D721Med (cell line): ENCODE measurements around the gene DIPK1A.

Source experiments
- DNase-seq: peaks from one replicate; pipeline ENCODE4 v3.0.0; 2011; ENCODE audit warnings: low spot score; ENCODE audit not compliant: insufficient read length
- FAIRE-seq: peaks from 2 replicates; lab custom pipeline; 2011; peaks lifted over from hg19 to GRCh38; lab: Jason Lieb, UNC
- TF ChIP-seq, protein P1 (sequence below): IDR thresholded peaks from 2 replicates; pipeline ENCODE4 v1.5.1; 2012; ENCODE audit warnings: mild to moderate bottlenecking, control low read depth; ENCODE audit not compliant: insufficient read depth; ENCODE audit errors: missing control alignments

Gene DIPK1A

DNA sequence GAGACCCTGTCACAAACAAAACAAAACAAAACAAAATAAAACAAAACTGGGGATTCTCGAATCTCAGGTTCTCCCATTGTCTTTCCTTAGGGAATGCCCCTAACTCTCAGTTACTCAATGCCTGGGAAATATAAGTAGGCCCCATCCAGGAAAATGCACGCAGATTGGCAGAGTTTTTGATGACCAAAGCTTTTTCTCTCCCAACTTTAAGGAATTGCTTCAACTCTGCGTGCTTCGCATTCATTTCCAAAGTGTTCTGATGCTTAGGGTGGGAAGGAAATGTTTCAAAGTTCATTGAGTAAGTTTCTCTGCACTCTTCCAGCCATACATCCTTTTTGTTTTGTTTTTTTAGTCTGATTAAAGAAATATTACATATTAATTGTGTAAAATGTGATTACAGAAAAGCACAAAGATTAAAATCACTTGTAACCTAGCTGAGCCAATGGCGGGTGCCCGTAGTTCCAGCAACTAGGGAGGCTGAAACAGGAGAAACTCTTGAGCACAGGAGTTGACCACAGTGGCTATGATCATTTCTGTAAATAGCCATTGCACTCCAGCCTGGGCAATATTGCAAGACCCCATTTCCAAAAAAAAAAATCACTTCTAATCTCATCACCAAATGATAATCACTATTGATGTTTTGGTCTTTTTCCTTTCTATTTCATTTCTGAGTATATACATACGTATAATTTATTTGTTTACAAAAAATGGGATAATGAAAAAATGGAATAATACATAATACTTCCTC is 157.9 kb downstream of the DIPK1A start:
- FAIRE-seq (no peak), DNase-seq (no peak)
- TF ChIP-seq, protein P1, sequence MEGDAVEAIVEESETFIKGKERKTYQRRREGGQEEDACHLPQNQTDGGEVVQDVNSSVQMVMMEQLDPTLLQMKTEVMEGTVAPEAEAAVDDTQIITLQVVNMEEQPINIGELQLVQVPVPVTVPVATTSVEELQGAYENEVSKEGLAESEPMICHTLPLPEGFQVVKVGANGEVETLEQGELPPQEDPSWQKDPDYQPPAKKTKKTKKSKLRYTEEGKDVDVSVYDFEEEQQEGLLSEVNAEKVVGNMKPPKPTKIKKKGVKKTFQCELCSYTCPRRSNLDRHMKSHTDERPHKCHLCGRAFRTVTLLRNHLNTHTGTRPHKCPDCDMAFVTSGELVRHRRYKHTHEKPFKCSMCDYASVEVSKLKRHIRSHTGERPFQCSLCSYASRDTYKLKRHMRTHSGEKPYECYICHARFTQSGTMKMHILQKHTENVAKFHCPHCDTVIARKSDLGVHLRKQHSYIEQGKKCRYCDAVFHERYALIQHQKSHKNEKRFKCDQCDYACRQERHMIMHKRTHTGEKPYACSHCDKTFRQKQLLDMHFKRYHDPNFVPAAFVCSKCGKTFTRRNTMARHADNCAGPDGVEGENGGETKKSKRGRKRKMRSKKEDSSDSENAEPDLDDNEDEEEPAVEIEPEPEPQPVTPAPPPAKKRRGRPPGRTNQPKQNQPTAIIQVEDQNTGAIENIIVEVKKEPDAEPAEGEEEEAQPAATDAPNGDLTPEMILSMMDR = no peak

GRCh38 chr1:92797961-92798360 is 163.3 kb downstream of the DIPK1A start:
- DNase-seq = no peak
- no peak for FAIRE-seq
- TF ChIP-seq, protein P1 = no peak

DNA sequence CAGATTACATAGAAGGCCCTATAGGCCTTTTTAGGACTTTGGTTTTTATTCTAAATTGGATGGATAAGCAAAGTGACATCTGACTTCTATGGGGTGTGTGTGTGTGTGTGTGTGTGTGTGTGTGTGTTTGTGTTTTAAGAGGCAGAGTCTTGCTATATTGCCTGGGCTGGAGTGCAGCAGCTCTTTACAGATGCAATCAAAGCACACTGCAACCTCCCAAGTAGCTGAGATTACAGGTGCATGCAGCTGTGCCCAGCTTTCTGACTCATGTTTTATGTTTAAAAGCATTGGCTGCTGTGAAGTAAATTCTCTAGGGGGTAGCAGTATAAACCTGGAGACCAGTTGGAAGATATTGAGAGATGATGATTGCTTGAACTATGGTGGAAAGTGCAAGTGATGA is 164.0 kb downstream of the DIPK1A start:
- DNase-seq (no peak), FAIRE-seq (no peak)
- TF ChIP-seq, protein P1 = no peak

GRCh38 chr1:92795166-92795565 is 166.1 kb downstream of the DIPK1A start:
- no peak for DNase-seq
- FAIRE-seq = no peak
- TF ChIP-seq, protein P1 = no peak

GRCh38 chr1:92792340-92792782 is 168.9 kb downstream of the DIPK1A start:
- DNase-seq = no peak
- TF ChIP-seq, protein P1 = no peak
- FAIRE-seq = no peak
